ENCODE data around the gene CHST14.

The CHST14 gene

DNA sequence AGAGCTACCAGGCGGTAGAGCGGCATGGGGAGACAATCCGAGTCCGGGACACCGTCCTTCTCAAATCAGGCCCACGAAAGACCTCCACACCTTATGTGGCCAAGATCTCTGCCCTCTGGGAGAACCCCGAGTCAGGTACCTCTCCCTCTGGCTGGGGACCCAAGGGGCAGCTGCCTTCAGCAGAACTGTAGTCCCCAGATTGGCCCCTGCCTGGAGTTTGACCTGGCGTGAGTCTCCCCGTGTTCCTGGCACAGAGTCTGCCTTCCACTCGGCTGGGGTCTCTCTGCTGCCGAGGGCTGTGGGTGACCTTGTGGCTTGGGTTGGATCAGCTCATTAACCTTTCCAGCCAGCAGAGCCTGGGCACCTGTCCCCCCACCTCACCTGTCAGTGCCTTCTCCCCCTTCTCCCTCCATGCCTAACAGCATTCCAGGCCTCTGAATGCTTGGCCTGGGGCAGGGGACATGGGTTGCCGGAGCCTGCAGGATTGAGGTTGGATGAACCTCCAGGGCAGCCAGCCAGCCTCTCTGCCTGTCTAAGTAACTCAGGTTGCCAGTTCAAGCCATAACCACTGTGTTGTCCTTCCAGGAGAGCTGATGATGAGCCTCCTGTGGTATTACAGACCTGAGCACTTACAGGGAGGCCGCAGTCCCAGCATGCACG lies 6.8 kb upstream of the CHST14 start:
- no peak for DNase-seq (ENCODE audit: low read depth)

DNA sequence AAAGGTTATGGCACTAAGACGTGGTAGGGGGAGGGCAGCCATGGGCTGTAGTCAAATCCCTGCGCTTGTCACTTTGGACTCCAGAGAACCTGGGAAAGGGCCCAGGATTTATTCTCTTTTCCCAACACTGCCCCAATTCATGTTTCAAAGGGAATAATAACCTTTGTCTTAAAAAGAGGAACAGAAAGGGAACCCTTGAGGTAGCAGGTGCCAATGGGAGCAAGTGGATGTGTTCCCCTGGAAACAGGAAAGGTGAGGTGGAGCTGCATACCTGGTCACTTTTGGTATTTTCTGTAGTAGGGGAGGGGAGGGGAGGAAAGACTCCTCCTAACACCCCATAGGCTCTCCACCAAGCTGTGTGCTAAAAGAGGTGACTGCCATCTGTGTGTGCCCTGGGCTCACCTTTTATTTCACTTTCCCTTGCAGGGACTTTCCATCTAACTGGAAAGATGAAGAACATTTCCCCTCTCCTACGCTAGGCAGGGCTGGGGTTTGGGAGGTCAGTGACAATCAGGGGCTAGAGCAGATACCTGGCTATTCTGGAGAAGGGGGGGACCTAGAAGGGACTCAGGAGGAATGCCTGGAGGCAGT lies 6.1 kb upstream of the CHST14 start:
- no peak for DNase-seq (ENCODE audit: low read depth)

DNA sequence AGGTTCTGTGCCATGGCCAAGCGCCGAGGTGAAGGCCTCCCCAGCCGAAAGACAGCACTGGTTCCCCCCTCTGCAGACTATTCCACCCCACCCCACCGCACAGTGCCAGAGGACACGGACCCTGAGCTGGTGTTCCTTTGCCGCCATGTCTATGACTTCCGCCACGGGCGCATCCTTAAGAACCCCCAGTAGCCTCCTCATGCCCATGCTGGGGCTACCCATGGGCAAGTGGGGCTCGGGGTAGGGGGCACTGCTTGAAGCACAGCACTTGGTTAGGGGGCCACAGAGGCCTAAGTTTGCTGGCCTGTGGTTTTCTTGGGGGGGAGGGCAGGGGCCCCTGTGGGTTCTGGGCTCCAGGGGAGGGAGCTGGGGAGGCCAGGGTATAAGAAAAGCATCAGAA lies 4.8 kb upstream of the CHST14 start:
- DNase-seq (ENCODE audit: low read depth): no peak

DNA sequence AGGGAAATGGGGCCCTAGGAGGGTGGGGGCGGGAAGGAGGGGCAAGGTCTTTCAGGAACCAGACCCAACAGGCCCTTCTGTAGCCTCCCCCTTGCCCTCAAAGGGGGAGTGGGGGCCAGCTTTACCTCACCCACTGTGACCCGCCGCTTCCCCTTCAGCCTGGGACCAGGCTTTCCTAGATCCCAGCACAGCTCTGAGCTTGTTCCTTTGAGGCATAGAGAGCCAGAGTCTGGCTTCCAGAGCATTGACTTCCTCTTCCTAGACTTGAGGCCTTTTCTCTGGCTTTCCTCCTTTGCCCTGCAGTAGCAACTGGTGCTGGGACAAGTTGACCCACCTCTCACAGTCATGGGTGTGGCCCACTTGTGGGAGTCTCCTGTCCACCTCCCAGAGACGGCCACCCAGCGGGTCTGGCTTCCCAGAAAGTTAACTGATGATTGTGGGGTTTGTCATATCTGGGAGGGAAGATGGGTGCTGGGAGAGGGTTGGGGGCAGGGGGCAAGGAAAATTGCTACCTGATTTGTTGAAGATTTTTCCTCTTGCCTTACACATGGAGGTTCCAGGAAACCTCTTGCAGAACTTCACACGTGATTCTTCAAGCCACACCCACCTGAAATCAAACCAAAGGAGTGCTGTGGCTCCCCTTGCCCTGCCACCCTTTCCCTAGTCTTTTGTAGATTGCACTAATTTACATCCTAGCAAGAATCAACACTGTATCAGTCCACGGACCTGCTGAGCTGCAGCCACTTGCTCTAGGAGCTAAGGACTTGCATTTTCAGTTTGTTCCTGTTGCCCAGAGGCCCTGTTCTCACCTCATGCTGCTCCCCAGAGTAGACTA lies 4.1 kb upstream of the CHST14 start:
- no peak for DNase-seq (ENCODE audit: low read depth)

DNA sequence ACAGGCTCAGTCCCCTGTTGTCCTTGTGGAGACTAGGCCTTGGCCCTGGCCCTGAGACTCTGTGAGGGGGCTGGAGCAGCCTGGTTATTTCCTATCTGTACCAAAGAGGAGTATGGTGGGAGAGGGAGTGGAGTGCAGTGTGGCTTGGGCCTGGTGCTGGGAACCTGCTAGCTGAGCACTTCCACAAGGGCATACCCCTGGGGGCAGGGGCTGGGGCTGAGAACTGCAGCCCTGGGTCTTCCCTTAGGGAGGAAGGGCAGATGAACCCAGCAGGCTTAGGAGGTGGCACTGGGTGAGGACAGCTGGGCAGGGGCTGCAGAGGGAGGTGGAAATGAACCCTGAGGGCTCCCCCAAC lies 3.5 kb upstream of the CHST14 start:
- DNase-seq (ENCODE audit: low read depth): no peak

DNA sequence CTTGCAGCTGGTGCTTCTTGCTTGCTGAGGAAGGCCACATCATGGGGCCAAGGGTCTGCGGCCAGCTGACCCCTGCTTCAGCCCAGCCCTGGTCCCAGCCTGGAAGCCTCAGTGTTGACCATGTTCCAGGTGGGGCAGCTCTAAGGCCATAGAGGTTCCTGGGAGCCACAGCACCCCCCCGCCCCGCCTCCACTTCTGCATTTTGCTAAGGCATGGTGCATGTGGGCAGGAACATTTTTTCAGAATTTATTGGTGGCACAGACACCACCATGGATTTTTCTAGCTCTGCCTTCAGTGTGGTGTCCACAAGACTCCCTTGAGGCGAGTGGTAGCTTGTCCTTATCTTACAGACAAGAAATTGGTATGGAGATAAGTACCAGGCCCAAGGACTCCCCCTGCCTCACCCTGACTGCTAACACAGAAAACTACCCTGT lies 1.9 kb upstream of the CHST14 start:
- no peak for DNase-seq (ENCODE audit: low read depth)

DNA sequence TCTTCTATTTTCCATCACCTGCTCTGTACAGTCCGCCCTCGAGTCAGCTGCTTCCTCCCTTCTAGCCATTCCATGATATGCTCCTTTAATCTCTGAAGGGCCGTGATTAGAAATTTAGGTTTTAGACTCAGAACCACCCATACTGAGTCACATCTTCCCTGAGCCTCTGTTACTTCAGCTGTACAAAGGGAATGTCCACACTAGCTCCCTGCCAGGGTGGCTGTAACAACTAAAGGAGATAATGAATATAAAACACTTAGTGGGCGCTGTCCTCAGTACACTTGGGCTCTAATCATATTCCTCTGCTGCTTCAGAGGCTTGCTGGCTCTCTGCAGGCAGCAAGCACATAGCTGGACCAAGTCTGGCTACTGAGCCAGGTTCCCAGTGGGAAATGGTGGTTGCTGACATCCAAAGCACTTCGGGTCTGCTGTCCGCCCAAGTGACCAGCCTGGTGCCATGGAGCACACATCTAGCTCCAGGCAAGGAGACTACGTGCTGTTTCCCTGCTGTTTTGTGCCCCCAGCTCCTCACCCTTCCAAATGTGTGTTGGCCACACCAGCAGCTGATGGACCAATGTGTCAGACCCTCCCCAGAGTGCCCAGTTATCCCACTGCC lies 901 bp upstream of the CHST14 start:
- DNase-seq (ENCODE audit: low read depth): no peak

DNA sequence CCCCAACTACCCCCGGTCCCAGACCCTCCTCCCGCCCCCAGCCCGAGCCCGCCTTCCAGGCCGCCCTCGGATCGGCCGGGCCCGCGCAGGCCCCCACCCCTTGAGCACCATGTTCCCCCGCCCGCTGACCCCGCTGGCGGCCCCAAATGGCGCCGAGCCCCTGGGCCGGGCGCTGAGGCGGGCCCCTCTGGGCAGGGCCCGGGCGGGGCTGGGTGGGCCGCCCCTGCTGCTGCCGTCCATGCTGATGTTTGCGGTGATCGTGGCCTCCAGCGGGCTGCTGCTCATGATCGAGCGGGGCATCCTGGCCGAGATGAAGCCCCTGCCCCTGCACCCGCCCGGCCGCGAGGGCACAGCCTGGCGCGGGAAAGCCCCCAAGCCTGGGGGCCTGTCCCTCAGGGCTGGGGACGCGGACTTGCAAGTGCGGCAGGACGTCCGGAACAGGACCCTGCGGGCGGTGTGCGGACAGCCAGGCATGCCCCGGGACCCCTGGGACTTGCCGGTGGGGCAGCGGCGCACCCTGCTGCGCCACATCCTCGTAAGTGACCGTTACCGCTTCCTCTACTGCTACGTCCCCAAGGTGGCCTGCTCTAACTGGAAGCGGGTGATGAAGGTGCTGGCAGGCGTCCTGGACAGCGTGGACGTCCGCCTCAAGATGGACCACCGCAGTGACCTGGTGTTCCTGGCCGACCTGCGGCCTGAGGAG lies 472 bp downstream of the CHST14 start:
- no peak for DNase-seq (ENCODE audit: low read depth)

DNA sequence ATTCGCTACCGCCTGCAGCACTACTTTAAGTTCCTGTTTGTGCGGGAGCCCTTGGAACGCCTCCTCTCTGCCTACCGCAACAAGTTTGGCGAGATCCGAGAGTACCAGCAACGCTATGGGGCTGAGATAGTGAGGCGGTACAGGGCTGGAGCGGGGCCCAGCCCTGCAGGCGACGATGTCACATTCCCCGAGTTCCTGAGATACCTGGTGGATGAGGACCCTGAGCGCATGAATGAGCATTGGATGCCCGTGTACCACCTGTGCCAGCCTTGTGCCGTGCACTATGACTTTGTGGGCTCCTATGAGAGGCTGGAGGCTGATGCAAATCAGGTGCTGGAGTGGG lies 995 bp downstream of the CHST14 start:
- no peak for DNase-seq (ENCODE audit: low read depth)

DNA sequence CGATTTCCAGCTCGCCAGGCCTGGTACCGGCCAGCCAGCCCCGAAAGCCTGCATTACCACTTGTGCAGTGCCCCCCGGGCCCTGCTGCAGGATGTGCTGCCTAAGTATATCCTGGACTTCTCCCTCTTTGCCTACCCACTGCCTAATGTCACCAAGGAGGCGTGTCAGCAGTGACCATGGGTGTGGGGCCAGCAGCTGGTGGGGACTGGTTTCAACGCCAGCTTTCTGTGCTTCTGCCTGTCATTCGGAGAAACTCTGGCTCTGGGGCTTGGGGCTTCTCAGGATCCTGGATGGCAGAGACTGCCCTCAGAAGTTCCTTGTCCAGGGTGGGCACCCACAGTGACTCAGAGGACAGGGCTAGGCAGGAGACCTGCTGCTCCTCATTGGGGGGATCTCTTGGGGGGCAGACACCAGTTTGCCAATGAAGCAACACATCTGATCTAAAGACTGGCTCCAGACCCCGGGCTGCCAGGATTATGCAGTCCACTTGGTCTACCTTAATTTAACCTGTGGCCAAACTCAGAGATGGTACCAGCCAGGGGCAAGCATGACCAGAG lies 1.5 kb downstream of the CHST14 start:
- DNase-seq (ENCODE audit: low read depth): no peak

DNA sequence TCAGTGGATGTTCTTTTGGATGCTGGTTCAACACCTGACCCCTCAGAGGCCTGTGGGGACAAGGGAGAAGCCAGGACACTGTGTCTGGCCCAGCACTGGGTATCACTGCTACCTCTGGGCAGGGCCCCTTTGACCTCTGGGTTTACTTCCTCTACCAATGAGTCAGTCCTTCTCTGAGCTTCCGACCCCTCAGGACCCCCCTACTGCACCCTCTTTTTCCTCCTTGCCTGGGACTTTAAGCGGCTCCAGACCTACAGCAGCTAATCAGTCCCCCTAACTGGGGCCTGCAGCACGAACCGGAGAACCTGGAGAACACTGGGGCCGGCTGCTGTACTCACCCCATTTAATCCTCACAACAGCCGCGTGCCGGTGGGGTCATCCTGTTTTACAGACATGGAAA lies 3.8 kb downstream of the CHST14 start:
- no peak for DNase-seq (ENCODE audit: low read depth)

DNA sequence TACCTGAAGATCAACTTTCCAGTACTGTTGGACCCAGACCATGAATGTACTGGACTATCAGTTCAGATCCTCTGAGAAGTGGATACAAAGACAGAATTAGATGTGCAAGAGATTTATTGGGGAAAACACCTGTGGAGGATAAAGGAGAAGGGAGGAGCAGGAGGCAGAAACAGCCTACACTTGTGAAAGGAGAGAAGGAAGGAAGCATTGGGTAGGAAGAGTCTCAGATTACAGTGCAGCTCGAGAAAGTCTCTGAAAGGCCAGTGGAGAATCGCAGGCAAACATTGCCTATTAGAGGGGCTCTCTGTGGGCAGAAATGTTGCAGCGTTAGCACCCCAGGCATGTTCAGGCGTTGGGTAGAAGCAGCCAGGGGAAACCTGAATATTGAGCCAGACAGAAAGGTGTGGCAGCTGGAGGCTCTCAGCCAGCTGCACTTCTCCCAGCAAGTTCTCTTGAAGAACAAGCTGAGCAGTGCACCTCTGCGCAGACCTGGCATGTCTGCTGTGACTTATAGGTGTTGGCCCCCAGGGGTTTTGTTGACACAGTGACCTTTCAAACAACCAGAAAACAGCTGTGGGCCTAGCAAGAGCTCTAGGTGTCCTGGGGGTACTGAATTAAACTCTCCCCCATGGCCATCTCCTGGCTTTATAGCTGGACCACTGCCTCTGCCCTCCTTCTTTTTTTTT lies 7.0 kb downstream of the CHST14 start:
- no peak for DNase-seq (ENCODE audit: low read depth)

DNA sequence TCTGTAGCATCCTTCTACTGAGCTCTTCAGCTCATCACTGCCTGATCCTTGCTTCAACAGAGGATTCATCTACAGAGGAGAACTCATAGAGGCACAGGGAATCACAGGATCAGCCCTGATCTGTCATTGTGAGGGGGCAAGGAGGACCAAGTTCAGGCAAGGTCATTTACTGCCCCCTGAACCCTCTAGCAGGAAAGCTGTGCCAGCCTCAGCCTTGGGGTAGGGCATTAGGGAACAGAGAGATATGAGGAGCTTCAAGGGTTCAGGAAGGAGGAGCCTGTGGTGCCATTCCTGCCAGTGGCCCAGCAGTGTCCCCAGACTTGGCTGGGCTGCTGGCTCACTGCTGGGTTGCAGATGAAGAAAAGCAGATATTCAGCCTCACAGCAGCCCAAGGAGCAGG lies 8.2 kb downstream of the CHST14 start:
- no peak for DNase-seq (ENCODE audit: low read depth)

DNA sequence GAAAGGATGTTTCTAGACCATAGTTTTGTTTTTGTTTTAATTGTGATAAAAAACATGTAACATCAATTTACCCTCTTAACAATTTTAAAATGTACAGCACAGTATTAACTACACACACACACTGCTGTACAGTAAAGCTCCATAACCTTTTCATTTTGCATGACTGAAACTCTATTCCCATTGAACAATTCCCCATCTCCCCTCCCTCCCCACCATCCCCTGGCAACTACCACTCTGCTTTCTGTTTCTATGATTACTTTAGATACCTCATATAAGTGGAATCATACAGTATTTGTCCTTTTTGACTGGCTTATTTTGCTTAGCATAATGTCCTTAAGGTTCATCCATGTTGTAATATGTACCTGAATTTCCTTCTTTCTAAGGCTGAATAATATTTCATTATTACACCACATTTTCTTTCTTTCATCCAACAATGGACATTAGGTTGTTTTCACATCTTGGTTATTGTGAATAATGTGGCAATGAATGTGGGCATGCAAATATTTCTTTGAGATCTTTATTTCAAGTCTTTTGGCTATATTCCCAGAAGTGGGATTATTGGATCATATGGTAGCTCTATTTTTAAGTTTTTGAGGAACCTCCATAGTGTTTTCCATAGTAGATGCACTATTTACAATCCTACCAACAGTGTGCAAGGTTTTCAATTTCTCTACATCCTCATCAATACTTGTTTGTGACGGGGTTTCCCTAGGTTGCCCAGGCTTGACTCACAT lies 10.7 kb downstream of the CHST14 start:
- no peak for DNase-seq (ENCODE audit: low read depth)

DNA sequence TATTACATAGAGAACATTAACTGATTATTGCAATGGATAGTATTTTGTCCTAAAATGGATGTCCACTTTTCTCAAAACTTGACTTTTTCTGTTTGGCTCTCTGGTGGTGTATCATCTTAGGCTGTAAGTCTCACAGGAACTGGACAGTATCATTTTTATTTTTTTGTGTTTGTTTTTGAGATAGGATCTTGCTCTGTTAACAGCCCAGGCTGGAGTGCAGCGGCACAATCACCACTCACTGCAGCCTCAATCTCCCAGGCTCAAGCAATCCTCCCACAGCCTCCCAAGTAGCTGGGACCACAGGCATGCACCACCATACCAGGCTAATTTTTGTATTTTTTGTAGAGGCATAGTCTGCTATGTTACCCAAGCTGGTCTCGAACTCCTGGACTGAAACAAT lies 13.1 kb downstream of the CHST14 start:
- DNase-seq (ENCODE audit: low read depth): no peak

DNA sequence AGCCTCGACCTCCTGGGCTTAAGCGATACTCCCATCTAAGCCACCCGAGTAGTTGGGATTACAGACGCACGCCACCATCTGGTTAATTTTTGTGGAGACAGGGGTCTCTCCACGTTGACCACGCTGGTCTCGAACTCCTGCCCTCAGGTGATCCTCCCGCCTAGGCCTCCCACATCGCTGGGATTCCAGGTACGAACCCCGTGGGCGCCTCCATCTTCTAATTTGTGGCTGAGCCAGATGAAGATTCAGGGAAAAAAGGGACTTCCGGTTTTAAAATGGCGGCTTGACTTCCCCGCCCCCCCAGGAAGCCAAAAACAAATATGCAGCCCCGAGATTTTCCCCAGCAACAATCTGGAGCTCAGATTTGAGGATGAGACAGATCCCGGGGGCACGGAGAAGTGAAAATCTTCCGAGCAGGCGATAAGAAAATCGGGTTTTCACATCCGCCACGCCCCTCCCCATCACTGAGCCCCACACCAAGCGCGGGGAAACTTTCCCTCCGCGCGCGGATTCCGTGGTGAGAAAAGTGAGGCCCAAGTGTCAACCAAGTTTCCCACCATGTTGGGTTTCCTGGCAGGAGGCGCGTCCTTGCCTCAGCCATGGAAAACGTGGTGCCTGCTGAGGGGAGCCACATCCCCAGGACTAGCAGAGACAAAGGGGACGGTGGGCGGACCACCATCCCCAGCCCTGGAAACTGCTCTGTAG lies 15.4 kb downstream of the CHST14 start:
- no peak for DNase-seq (ENCODE audit: low read depth)

DNA sequence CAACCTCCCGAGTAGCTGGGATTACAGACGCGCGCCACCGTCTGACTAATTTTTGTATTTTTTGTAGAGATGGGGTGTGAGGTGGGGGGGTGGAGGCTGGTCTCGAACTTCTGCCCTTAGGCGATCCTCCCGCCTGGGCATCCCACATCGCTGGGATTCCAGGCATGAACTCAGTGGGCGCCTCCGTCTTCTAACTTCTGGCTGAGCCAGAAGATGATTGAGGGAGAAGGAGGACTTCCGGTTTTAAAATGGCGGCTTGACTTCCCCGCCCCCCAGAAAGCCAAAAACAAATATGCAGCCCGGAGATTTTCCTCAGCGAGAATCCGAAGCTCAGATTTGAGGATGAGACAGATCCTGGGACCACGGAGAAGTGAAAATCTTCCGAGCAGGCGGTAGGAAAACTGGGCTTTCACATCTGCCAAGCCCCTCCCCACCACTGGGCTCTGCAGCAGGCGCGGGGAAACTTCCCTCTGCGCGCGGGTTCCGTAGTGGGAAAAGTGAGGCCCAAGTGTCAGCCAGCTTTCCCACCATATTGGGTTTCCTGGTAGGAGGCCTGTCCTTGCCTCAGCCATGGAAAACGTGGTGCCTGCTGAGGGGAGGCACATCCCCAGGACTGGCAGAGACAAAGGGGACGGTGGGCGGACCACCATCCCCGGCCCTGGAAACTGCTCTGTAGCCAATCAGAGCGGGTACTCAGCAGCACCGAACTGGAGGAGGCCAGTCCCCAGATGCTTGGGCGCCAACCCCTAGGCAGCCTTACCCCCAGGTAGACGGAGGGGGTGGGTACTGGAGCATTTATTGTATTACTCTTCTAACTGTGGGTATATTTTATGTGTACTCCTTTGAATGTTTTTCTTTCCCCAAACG lies 17.3 kb downstream of the CHST14 start:
- DNase-seq (ENCODE audit: low read depth): no peak

DNA sequence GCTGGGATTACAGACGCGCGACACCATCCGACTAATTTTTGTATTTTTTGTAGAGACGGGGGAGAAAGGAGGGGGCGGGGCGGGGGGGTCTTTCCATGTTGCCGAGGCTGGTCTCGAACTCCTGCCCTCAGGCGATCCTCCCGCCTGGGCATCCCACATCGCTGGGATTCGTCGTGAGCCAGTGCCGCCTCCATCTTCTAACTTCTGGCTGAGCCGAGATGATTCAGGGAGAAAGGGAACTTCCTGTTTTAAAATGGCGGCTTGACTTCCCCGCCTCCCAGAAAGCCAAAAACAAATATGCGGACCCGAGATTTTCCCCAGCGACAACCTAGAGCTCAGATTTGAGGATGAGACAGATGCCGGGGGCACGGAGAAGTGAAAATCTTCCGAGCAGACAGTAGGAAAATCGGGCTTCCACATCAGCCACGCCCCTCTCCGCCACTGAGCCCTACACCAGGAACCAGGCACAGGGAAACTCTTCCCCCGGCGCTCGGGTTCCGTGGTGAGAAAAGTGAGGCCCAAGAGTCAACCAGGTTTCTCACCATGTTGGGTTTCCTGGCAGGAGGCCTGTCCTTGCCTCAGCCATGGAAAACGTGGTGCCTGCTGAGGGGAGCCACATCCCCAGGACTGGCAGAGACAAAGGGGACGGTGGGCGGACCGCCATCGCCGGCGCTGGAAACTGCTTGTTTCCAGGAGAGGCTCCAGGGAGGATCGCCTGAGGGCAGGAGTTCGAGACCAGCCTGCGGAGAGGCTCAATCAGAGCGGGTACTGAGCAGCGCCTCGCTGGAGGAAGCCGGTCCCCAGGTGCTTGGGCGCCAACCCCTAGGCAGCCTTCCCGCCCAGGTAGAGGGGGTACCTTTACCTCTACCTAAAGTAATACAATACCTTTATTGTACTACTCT lies 18.7 kb downstream of the CHST14 start:
- no peak for DNase-seq (ENCODE audit: low read depth)

Data from stimulated activated CD8-positive, alpha-beta memory T cell treated with anti-CD3 and anti-CD28 coated beads, Interleukin-12 subunit alpha, Interleukin-12 subunit beta, amount 100 ng/mL, for 1 hour (primary cell).